Measurements from ENCODE around the gene PSMB2. TPM values are rescaled to one million over a fixed set of nuclear protein-coding genes. Genes with fewer than 3 reads are reported as not detected.

The PSMB2 gene
- total and polyA plus RNA-seq, 2 of the 8 experiments (the other 6 are each of a cell fraction or from before 2014, with no cell fraction given), result 91.4 to 101 TPM

GRCh38 chr1:35553851-35554250 lies 87.5 kb downstream of the PSMB2 start (continued):
- TF ChIP-seq CHD7 (IDR thresholded peaks at IDR 0.05; ENCODE audit: insufficient replicate concordance, low read length), result no peak
- TF ChIP-seq KDM5A (IDR thresholded peaks at IDR 0.05; ENCODE audit: low read length), result no peak
- TF ChIP-seq RNF2 (IDR thresholded peaks at IDR 0.05; ENCODE audit: borderline replicate concordance, low read depth, low read length, missing control alignments, poor library complexity, severe bottlenecking), result no peak
- TF ChIP-seq NRF1 (IDR thresholded peaks at IDR 0.05; ENCODE audit: low read depth, low read length), result no peak
- TF ChIP-seq GTF2F1 (IDR thresholded peaks at IDR 0.05; ENCODE audit: borderline replicate concordance, low read depth, low read length), result no peak
- no peak for TF ChIP-seq TAF7 (optimal IDR thresholded peaks at IDR 0.05; ENCODE audit: borderline replicate concordance, low read depth, low read length)
- no peak for TF ChIP-seq MAX (IDR thresholded peaks at IDR 0.05)
- TF ChIP-seq TEAD4 (IDR thresholded peaks at IDR 0.05; ENCODE audit: low read depth, low read length), result no peak
- no peak for TF ChIP-seq CREB1 (IDR thresholded peaks at IDR 0.05)
- TF ChIP-seq SIRT6 (IDR thresholded peaks at IDR 0.05; ENCODE audit: low read length), result no peak
- TF ChIP-seq CBX5 (IDR thresholded peaks at IDR 0.05; ENCODE audit: low read depth, low read length), result no peak
- no peak for TF ChIP-seq PHF8 (conservative IDR thresholded peaks at IDR 0.05; ENCODE audit: low read depth, low read length)

Data from H1 (cell line).